Measurements from ENCODE around the gene CD4.

- TF ChIP-seq POLR2AphosphoS5 (IDR thresholded peaks at IDR 0.05; ENCODE audit: low read depth, low read length) (no peak), POLR2A (IDR thresholded peaks at IDR 0.05; ENCODE audit: low read depth, low read length) (no peak)
Observed at GRCh38 chr12:6775185-6776174, 13.8 kb upstream of the CD4 start.
